Mucosa of rectum (tissue), 2 donors: ENCODE data around the gene WFIKKN1.

Source experiments
- H3K27ac ChIP-seq, 2 donors: one replicate each; pipeline ENCODE4 v1.7.0; 2013; ENCODE audit warnings: inconsistent platforms in 2 of 2, low read depth in 2 of 2, low read length in 2 of 2
- H3K27me3 ChIP-seq, 2 donors: one replicate each; pipeline ENCODE4 v1.7.0; 2013; ENCODE audit warnings: low read length in 2 of 2; ENCODE audit not compliant: control insufficient read depth in 2 of 2, insufficient read depth in 2 of 2
- H3K36me3 ChIP-seq, 2 donors: one replicate each; pipeline ENCODE4 v1.7.0; 2013; ENCODE audit warnings: low read length in 2 of 2; ENCODE audit not compliant: control insufficient read depth in 2 of 2, insufficient read depth in 2 of 2
- H3K4me1 ChIP-seq, 2 donors: one replicate each; pipeline ENCODE4 v1.7.0; 2013; ENCODE audit warnings: low read length in 2 of 2, mild to moderate bottlenecking in 1 of 2; ENCODE audit not compliant: control insufficient read depth in 2 of 2, insufficient read depth in 2 of 2
- H3K4me3 ChIP-seq, 2 donors: one replicate each; pipeline ENCODE4 v1.7.0; 2013; ENCODE audit warnings: low read length in 2 of 2
- H3K9ac ChIP-seq, 2 donors: one replicate each; pipeline ENCODE4 v1.7.0; 2013; ENCODE audit warnings: low read length in 2 of 2, low read depth in 1 of 2, mild to moderate bottlenecking in 1 of 2
- H3K9me3 ChIP-seq, 2 donors: one replicate each; pipeline ENCODE4 v1.7.0; 2013; ENCODE audit warnings: low read length in 2 of 2; ENCODE audit not compliant: control insufficient read depth in 2 of 2
- donor health status: healthy.
- donor health status: Normal muscosa, but diverticular disease.

WFIKKN1 gene

DNA sequence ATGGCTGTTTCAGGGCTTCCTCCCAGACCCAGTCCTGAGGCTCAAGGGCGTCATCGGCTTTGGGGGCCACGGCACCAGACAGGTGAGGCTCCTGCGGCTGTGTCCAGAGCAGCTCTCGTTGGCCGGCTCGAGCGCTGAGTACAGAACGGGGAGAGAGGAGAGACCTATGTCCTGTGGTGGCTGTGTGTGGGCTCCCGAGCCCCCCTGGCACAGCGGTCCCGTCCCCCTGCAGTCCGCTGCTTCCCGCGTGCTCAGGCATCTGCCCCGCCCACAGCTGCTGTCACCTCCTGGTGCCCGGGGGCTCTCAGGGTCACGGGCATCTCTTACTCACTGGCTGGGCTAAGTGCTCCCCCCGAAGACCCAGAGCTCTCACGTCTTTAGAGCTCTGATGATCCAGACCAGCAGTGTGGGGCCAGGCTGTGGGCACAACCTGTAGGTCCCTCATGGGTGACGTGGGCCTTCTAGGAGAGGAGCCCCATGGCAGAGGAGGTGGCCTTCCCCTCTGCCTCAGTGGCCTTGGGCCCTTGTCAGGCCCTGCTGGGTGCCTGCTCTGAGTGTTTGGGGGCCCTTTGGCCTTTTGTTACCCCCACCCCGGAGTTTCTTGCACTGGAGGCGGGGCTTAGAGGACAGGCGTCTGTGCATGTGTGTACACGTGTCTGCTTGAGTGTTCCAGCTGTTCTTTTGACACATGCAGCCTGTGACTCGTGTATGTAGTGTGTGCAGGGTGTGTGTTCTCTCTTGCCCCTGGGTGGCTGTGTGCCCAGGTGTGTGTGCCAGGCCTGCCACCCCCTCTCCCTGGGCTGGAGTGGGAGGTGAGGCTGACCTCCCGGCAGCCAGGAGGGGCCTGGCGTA lies 21.9 kb downstream of the WFIKKN1 start:
- no peak overlapping the region for H3K27ac ChIP-seq
- H3K4me1 ChIP-seq, result peaks cover 16 to 22% of the 10 kb centered on the region in 2 donors
- no peaks in the 10 kb centered on the region for H3K36me3 ChIP-seq
- no peaks in the 10 kb centered on the region for H3K9me3 ChIP-seq
- no peaks in the 10 kb centered on the region for H3K27me3 ChIP-seq
- no peak overlapping the region for H3K4me3 ChIP-seq
- no peak overlapping the region for H3K9ac ChIP-seq

DNA sequence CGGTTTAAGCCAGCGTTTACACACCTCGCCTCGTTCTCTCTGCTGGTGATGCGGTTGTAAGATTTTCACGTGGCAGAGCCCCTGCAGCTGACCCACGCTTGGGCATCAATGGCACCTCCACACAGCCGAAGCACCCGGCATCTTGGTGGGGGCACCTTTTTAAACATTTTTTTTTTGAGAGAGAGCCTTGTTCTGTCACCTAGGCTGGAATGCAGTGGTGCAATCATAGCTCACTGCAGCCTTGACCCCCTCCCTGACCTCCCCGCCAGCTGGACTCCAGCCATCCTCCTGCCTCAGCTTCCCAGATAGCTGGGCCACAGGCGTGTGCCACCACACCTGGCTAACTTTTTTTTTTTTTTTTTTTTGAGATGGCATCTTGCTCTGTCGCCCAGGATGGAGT lies 23.2 kb downstream of the WFIKKN1 start:
- Histone ChIP-seq H3K36me3 (peaks cover 1 to 2% of the 10 kb centered on the region in 2 donors), H3K9ac (no peak overlapping the region), H3K9me3 (no peaks in the 10 kb centered on the region), H3K27me3 (no peaks in the 10 kb centered on the region), H3K4me1 (peaks cover 4 to 8% of the 10 kb centered on the region in 2 donors), H3K27ac (no peak overlapping the region), H3K4me3 (no peak overlapping the region)

DNA sequence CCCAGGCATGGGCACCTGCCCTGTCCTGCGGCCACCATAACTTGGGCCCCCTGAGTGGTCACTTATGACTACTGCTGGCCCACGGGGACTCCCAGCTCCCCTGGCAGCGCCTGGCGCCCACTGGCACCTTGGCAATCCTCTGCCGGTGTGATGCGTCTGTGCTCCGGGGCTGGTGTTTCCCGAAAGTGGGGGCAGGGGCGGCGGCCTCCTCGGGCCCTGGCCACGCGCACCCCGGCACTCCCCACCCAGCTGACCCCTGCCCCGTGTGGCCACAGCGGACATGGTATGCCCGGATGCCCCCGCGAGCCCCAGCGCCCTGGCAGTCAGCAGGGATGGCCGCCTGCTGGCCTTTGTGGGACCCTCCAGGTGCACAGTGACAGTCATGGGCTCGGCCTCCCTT lies 26.7 kb downstream of the WFIKKN1 start:
- Histone ChIP-seq H3K27ac (no peak overlapping the region), H3K36me3 (peaks cover 1 to 2% of the 10 kb centered on the region in 2 donors), H3K4me3 (no peak overlapping the region)

DNA sequence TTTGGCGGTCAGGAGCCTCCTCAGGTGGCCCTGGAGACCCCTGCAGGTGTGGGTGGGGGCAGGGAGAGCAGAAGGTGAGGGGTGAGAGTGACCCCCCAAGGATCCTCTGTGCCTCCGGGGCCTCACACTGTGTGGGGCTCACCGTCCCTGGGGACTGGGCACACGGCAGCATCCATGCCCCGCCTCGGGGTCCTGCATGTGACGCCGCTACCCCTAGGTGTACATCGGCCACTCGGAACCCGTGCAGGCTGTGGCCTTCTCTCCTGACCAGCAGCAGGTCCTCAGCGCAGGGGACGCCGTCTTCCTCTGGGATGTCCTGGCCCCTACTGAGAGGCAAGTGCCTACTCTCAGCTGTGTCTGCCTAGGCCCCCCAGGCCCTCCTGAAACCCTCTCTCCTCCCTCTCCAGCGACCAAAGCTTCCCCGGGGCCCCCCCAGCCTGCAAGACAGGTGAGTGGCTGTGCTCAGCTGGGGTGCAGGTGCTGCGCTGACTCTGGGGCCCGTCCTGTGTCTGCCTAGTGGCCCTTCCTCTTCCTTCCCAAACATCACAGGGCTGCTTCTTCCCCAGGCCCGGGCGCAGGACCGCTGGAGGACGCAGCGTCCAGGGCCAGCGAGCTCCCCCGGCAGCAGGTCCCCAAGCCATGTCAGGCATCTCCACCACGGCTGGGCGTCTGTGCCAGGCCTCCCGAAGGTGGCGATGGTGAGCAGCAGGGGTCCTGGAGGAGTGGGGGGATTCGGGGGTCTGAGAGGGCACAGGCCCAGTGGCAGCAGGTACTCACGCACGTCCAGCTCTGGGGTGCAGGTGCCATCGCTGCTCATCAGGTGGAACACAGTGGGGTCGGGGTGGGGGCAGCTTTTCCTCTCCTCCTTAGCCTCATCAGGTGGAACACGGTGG lies 28.1 kb downstream of the WFIKKN1 start:
- no peak overlapping the region for H3K27ac ChIP-seq
- peaks cover 1 to 2% of the 10 kb centered on the region in 2 donors for H3K36me3 ChIP-seq
- H3K4me3 ChIP-seq, result no peak overlapping the region
- no peak overlapping the region for H3K9ac ChIP-seq
- H3K27me3 ChIP-seq, result no peaks in the 10 kb centered on the region
- H3K4me1 ChIP-seq, result peaks cover 9% of the 10 kb centered on the region in 2 donors
- H3K9me3 ChIP-seq, result no peaks in the 10 kb centered on the region

More for the DNA sequence above, 26.7 kb downstream of the WFIKKN1 start:
- peaks cover 9% of the 10 kb centered on the region in 2 donors for H3K4me1 ChIP-seq
- no peaks in the 10 kb centered on the region for H3K27me3 ChIP-seq
- no peak overlapping the region for H3K9ac ChIP-seq
- no peaks in the 10 kb centered on the region for H3K9me3 ChIP-seq

DNA sequence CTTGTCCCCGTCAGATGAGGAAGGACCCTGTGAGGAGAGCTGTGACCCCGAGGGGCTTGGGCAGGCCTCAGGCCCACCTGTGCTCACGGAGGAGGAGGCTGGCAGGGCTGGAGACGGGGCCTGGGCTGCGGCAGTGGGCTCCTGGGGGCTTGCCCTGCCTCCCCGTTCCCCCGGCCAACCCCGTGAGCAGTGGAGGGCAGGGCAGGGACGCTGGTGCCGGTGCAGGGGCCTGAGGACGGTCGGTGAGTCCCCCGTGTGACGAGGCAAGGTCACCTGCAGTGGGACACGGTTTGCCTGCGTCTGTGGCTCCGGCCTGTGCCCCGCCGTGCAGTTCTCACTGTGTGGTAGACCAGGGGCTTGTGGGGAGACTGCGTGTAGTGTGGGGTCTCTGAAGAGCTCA lies 28.8 kb downstream of the WFIKKN1 start:
- Histone ChIP-seq H3K4me3 (no peak overlapping the region), H3K9ac (no peak overlapping the region), H3K27me3 (no peaks in the 10 kb centered on the region), H3K36me3 (peaks cover 1 to 2% of the 10 kb centered on the region in 2 donors), H3K27ac (no peak overlapping the region), H3K9me3 (no peaks in the 10 kb centered on the region), H3K4me1 (peaks cover 9% of the 10 kb centered on the region in 2 donors)

DNA sequence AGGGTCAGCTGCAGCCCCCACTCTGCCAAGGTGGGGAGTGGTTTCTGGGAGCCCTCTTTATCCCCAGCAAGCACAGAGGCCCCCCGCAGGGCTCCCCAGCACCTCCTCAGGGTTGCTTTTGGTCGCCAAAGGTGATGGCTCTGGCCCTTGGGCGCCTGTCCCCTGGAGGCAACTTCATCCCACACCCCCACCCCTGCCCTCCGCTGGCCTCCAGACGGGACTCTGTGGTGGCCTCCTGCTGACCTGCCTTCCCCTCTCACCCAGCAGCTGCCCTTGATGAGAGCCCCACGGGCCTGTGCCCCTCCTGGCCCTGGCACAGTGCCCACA lies 29.3 kb downstream of the WFIKKN1 start:
- H3K9ac ChIP-seq, result peak overlapping the region in 1 of 2 donors; percentile 19
- no peaks in the 10 kb centered on the region for H3K9me3 ChIP-seq
- no peaks in the 10 kb centered on the region for H3K27me3 ChIP-seq
- H3K36me3 ChIP-seq, result peaks cover 1 to 2% of the 10 kb centered on the region in 2 donors
- peak overlapping the region; percentile 52 to 68 for H3K27ac ChIP-seq
- peak overlapping the region in 1 of 2 donors; percentile 50 for H3K4me3 ChIP-seq
- H3K4me1 ChIP-seq, result peaks cover 9% of the 10 kb centered on the region in 2 donors

DNA sequence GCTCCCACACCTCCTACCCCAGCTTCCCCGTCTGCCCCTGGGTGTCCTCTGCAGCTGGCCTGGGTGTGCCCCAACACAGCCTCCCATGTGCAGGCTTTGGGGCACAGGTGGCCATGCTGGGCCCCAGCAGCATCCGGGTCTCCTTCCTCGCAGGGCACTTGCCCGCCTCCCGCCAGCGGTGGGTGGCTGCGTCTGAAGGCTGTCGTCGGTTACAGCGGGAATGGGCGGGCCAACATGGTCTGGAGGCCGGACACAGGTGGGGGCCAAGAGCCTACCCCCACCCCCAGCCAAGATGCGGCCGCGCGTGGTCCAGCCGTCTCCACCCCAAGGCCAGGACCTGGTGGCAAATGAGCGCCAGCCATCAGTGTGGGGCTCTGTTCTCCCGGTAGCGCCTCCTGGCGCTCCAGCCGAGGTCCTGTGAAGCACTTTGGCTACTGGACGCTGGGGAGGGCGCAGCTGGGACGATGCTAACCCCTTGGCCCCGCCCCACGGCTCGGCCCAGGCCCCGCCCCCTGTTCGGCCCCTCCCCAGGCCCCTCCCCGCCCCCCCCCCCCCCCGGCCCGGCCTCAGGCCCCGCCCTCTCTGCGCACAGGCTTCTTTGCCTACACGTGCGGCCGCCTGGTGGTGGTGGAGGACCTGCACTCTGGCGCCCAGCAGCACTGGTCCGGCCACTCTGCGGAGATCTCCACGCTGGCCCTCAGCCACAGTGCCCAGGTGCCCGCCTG lies 29.8 kb downstream of the WFIKKN1 start:
- peak overlapping the region; percentile 52 to 68 for H3K27ac ChIP-seq
- peak overlapping the region; percentile 41 to 50 for H3K4me3 ChIP-seq

DNA sequence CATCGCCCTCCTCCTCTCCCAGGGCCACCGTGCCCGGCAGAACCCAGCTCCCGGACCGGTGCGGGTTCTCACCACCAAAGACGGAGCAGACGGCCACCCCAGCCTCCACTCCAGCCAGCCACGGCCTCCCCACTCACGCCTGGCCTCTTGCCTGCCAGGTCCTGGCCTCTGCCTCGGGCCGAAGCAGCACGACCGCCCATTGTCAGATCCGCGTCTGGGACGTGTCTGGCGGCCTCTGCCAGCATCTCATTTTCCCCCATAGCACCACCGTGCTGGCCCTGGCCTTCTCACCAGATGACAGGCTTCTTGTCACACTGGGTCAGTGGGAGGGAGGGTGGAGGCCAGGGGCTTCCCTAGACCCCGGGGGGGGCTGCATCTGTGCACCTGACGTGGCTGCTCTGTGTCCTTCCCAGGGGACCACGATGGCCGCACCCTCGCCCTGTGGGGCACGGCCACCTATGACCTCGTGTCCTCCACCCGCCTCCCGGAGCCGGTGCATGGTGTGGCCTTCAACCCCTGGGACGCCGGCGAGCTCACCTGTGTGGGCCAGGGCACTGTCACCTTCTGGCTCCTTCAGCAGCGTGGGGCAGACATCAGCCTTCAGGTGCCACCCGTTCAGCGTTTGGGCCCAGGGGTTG lies 30.5 kb downstream of the WFIKKN1 start:
- H3K27ac ChIP-seq, result peak overlapping the region in 1 of 2 donors; percentile 52
- H3K36me3 ChIP-seq, result peaks cover 1 to 2% of the 10 kb centered on the region in 2 donors
- H3K27me3 ChIP-seq, result no peaks in the 10 kb centered on the region
- peaks cover 9% of the 10 kb centered on the region in 2 donors for H3K4me1 ChIP-seq
- no peaks in the 10 kb centered on the region for H3K9me3 ChIP-seq
- H3K4me3 ChIP-seq, result peak overlapping the region in 1 of 2 donors; percentile 39
- H3K9ac ChIP-seq, result peak overlapping the region in 1 of 2 donors; percentile 8

More for the DNA sequence above, 29.8 kb downstream of the WFIKKN1 start:
- H3K9ac ChIP-seq, result peak overlapping the region in 1 of 2 donors; percentile 19
- peaks cover 9% of the 10 kb centered on the region in 2 donors for H3K4me1 ChIP-seq
- H3K9me3 ChIP-seq, result no peaks in the 10 kb centered on the region
- H3K27me3 ChIP-seq, result no peaks in the 10 kb centered on the region
- H3K36me3 ChIP-seq, result peaks cover 1 to 2% of the 10 kb centered on the region in 2 donors

DNA sequence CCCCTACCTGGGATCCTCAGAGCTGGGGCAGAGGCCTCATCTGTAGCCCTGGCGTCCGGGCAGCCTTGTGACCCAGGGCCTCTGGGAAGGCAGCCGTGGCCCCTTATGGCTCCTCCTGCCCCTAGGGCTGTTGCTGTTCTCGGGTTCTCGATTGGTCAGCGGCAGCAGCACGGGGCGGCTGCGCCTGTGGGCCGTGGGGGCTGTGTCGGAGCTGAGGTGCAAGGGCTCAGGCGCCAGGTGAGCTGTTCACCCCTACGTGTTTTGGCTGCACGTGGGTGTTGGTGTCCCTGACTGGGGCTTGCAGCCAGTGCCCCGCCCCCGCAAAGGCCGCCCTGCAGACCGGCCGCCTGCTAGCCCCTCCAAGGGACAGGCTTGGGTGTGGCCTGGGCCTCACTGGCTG lies 31.3 kb downstream of the WFIKKN1 start:
- Histone ChIP-seq H3K4me1 (peaks cover 9% of the 10 kb centered on the region in 2 donors), H3K9me3 (no peaks in the 10 kb centered on the region), H3K9ac (no peak overlapping the region), H3K36me3 (peaks cover 1 to 2% of the 10 kb centered on the region in 2 donors), H3K27ac (no peak overlapping the region), H3K4me3 (no peak overlapping the region), H3K27me3 (no peaks in the 10 kb centered on the region)
